ENCODE data around the gene TCFL5.

Gene TCFL5

GRCh38 chr20:62895539-62895938, 33.9 kb upstream of the TCFL5 start:
- DNase-seq (ENCODE audit: low read depth) = no peak

- no peak for DNase-seq (ENCODE audit: low read depth)
Observed at GRCh38 chr20:62894261-62894660, 32.6 kb upstream of the TCFL5 start.

GRCh38 chr20:62893700-62894099, 32.1 kb upstream of the TCFL5 start:
- no peak for DNase-seq (ENCODE audit: low read depth)

- DNase-seq (ENCODE audit: low read depth) = no peak
Observed at GRCh38 chr20:62892348-62893304, 31.0 kb upstream of the TCFL5 start.

GRCh38 chr20:62891111-62891510, 29.5 kb upstream of the TCFL5 start:
- no peak for DNase-seq (ENCODE audit: low read depth)

GRCh38 chr20:62890444-62890843, 28.8 kb upstream of the TCFL5 start:
- no peak for DNase-seq (ENCODE audit: low read depth)

GRCh38 chr20:62889871-62890270, 28.2 kb upstream of the TCFL5 start:
- no peak for DNase-seq (ENCODE audit: low read depth)

GRCh38 chr20:62889411-62889810, 27.8 kb upstream of the TCFL5 start:
- DNase-seq (ENCODE audit: low read depth) = no peak

- DNase-seq (ENCODE audit: low read depth) = no peak
Observed at GRCh38 chr20:62888910-62889309, 27.3 kb upstream of the TCFL5 start.

- no peak for DNase-seq (ENCODE audit: low read depth)
Observed at GRCh38 chr20:62888406-62888805, 26.8 kb upstream of the TCFL5 start.

GRCh38 chr20:62887860-62888239, 26.2 kb upstream of the TCFL5 start:
- DNase-seq (ENCODE audit: low read depth) = no peak

- DNase-seq (ENCODE audit: low read depth) = no peak
Observed at GRCh38 chr20:62887152-62887859, 25.7 kb upstream of the TCFL5 start.

GRCh38 chr20:62886709-62887058, 25.1 kb upstream of the TCFL5 start:
- DNase-seq (ENCODE audit: low read depth) = no peak

GRCh38 chr20:62885896-62886708, 24.5 kb upstream of the TCFL5 start:
- DNase-seq (ENCODE audit: low read depth) = no peak

- no peak for DNase-seq (ENCODE audit: low read depth)
Observed at GRCh38 chr20:62885046-62885895, 23.6 kb upstream of the TCFL5 start.

GRCh38 chr20:62884556-62884955, 22.9 kb upstream of the TCFL5 start:
- DNase-seq (ENCODE audit: low read depth) = no peak

GRCh38 chr20:62882426-62882825, 20.8 kb upstream of the TCFL5 start:
- no peak for DNase-seq (ENCODE audit: low read depth)

GRCh38 chr20:62881662-62882395, 20.2 kb upstream of the TCFL5 start:
- DNase-seq (ENCODE audit: low read depth) = no peak

- DNase-seq (ENCODE audit: low read depth) = no peak
Observed at GRCh38 chr20:62880935-62881661, 19.5 kb upstream of the TCFL5 start.

Data from stimulated activated CD8-positive, alpha-beta memory T cell treated with anti-CD3 and anti-CD28 coated beads, Interleukin-15, amount 100 ng/mL, for 1 hour (primary cell).